Measurements from ENCODE around the gene FLOT2.
"Not testable (repeated sequence)": the region's sequence is repeated elsewhere in the genome, so short reads cannot be mapped to it uniquely, and the experiment has no call there.

The FLOT2 gene

DNA sequence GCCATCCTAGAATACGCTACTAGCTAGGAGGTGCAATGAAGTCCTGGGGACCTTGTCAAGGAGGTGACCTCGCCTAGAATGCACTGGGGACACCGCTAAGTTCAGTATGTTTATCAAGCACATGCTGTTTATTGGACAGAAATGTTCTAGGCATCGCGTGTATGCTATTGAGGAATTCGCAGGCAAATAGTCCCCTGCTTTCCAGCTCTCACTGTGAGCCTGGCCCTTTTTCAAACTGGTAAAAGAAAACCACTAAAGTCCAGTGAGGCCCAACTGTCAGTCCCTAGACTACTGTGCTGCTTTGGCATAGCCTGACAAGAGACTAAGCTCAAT is 53.8 kb downstream of the FLOT2 start:
- no peak for DNase-seq (ENCODE audit: low spot score)

DNA sequence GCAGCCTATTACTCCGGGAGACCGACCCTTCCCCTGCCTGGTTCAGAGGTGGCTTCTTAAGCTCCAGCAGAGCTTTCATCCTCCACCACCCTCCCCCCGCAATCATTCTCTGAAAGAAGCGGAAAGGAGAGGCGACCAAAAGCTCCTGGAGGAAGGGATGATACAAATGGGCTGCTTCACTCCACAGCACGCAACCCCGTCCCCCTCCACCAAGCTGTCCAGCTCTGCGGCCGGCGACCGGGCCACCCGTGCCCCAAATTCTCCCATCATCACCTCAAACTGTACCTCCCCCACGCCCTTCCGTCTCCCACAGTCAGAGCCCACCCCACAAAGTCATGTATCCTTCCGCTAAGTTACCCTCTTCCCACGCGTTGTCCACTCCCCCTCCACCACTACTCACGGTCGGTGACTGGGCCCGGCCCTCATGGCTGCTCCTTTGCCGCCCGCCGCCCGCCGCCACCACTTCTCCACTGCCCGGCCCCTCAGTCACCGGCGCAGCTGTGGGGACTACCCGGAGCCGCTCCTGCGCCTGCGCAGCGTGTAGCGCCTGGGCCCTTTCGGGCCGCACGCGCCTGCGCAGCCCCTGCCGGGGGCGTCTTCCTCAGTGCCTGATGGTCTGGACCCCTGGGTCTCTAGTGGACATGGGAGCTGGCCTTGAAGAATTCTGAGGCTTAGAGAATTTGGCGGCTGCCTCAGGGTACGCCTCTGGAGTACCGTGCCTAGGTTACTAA is 55.1 kb downstream of the FLOT2 start, which contains the start of gene FAM222B:
FAM222B (minus strand) TSS at position 509 of the 731 bp plus-strand sequence. CDS start 76,123 bp downstream, outside the sequence.
- peak; percentile 93 for DNase-seq (ENCODE audit: low spot score)

DNA sequence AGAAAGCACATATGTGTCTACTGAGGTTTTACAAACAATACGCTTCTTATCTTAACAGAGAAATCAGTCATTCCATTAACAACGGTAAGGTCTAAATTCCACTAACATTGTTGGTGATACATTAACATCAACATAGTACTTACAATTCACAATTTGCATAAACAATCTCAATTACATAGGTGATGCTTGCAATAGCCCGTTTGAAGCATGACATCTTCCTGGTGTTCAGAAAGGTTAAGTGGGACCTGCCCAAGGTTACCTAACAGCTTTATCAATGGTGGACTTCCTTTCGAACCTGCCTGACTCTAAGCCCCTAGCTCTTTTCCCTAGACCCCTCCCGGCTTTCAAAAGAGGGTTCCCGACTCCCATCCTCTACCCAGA is 55.6 kb downstream of the FLOT2 start:
- peak; percentile 40 for DNase-seq (ENCODE audit: low spot score)

DNA sequence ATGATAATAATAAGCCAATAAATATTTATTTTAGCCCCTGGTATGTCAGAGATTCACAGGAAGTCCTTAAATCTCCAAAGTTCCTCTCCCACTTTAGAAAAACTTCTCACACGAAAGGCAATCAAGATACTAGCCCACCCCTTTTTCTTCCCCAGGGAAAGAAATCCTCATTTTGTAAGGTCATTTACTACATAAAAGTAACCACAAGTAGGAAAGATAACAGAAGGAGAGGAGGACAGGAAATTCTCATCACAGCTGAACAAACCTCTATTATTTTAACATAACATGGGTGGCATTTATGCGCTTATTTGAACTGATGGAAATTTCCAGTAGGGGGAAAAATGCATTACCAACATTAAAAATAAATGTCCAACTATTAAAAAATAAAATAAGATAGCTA is 58.3 kb downstream of the FLOT2 start:
- DNase-seq (ENCODE audit: low spot score) = no peak

DNA sequence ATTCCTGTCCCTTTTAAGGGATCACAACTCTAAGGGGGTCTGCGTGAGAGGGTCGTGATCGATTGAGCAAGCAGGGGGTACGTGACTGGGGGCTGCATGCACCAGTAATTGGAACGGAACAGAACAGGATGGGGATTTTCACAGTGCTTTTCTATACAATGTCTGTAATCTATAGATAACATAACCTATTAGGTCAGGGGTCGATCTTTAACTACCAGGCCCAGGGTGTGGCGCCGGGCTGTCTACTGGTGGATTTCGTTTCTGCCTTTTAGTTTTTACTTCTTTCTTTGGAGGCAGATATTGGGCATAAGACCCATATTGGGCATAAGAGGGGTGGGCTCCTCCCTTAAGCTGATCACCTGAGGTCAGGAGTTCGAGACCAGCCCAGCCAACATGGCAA is 61.0 kb downstream of the FLOT2 start:
- DNase-seq (ENCODE audit: low spot score) = not testable (repeated sequence)

DNA sequence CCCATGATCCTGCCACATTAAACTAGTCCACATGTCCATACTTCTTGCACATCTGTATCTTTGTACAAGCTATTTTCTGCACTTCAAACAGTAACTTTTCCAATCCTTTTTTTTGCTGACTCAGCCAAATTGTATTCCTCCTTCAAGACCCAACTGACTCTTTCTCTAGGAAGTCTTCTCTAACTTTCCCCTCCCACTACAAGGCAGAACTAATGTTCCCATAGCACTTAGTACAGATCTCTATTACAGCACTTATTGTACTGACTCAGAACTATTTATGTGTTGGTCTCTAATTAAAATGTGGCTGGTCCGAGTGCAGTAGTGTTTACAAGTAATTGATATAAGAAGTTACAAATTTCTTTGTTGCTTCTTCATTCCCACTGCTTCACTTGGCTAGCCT is 63.1 kb downstream of the FLOT2 start:
- no peak for DNase-seq (ENCODE audit: low spot score)
